Liver (tissue), 2 donors: ENCODE results near the gene PHETA1.

ENCODE experiments used
- CTCF ChIP-seq: fragments of 150-350 bp; IDR thresholded peaks from 2 replicates; pipeline ENCODE4 v1.5.1; 2017; ENCODE audit warnings: improper control_type of control experiment, low read depth, low read length; ENCODE audit not compliant: missing input control
- REST ChIP-seq: IDR thresholded peaks from 2 replicates; pipeline ENCODE4 v1.6.1; 2016; ENCODE audit warnings: antibody characterized with exemption, mild to moderate bottlenecking
- YY1 ChIP-seq: IDR thresholded peaks from 2 replicates; pipeline ENCODE4 v1.6.1; 2016; ENCODE audit warnings: antibody characterized with exemption, mild to moderate bottlenecking
- donor health status: healthy.

GRCh38 chr12:111353603-111354295 lies 15.1 kb downstream of the PHETA1 start:
- TF ChIP-seq YY1 (no peak), CTCF (no peak), REST (no peak)
